ENCODE measurements around the gene OR10R2.
A peak's percentile ranks its signal among the peaks of the same experiment; 100 is the strongest.

OR10R2 gene

DNA sequence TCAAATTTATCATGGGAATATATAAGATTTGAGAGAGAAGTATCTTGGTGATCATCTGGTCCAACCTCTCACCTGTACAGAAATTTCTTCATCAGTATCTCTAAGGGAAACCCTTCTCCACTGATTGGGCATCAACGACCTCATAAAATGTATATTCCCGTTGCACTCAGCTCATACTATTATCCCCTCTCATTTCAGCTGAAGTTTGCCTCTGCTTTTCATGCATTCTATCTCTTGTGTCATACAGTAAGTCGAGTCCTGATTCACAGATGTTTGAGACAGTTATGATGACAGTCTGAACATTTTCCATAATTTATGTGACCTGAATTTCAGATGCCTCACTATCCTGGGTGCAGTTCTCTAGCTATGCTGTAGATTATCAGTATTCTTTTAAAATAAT is 21.0 kb downstream of the OR10R2 start:
- Histone ChIP-seq H3K9me3 (ENCODE audit: control insufficient read depth, low read length) (no peaks in the 10 kb centered on the region), H3K36me3 (ENCODE audit: control insufficient read depth, insufficient read depth, low read length, severe bottlenecking) (no peaks in the 10 kb centered on the region), H3K4me3 (ENCODE audit: low read length) (no peak overlapping the region), H3K9ac (ENCODE audit: low read length) (no peak overlapping the region), H3K27me3 (replicated peaks; ENCODE audit: control insufficient read depth, insufficient read depth, low read length) (peaks cover 8% of the 10 kb centered on the region), H3K4me1 (ENCODE audit: control insufficient read depth, insufficient read depth, low read length) (no peaks in the 10 kb centered on the region)
- DNase-seq (ENCODE audit: low read depth) = no peak

GRCh38 chr1:158494796-158495195 is 22.8 kb downstream of the OR10R2 start:
- H3K9ac ChIP-seq (ENCODE audit: low read length) = no peak overlapping the region
- no peak overlapping the region for H3K4me3 ChIP-seq (ENCODE audit: low read length)
- H3K36me3 ChIP-seq (ENCODE audit: control insufficient read depth, insufficient read depth, low read length, severe bottlenecking) = no peaks in the 10 kb centered on the region
- no peaks in the 10 kb centered on the region for H3K9me3 ChIP-seq (ENCODE audit: control insufficient read depth, low read length)
- H3K27me3 ChIP-seq (replicated peaks; ENCODE audit: control insufficient read depth, insufficient read depth, low read length) = peaks cover 8% of the 10 kb centered on the region
- no peaks in the 10 kb centered on the region for H3K4me1 ChIP-seq (ENCODE audit: control insufficient read depth, insufficient read depth, low read length)
- DNase-seq (ENCODE audit: low read depth) = no peak

DNA sequence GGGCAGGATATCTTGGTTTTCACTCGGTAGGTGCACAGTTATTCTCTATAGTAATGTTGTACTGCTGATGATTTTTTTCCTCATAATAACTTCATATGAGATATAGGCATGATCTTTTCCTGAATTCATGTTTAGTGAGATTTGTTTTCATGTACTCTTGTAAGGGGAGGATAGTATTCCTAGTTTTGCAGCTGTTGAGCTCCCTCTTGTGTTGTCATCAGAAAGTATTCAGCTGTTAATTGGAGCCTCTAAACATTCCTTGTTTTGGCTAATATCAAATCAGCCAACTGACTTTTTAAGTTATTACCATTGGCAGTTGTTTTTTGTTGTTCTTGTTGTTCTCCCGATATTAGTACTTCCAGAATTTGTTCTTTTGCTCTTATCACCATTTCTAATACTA is 24.4 kb downstream of the OR10R2 start:
- DNase-seq (ENCODE audit: low read depth) = no peak
- Histone ChIP-seq H3K9me3 (ENCODE audit: control insufficient read depth, low read length) (no peaks in the 10 kb centered on the region), H3K4me3 (ENCODE audit: low read length) (no peak overlapping the region), H3K9ac (ENCODE audit: low read length) (no peak overlapping the region), H3K4me1 (ENCODE audit: control insufficient read depth, insufficient read depth, low read length) (no peaks in the 10 kb centered on the region), H3K36me3 (ENCODE audit: control insufficient read depth, insufficient read depth, low read length, severe bottlenecking) (no peaks in the 10 kb centered on the region), H3K27me3 (replicated peaks; ENCODE audit: control insufficient read depth, insufficient read depth, low read length) (peaks cover 8% of the 10 kb centered on the region)

DNA sequence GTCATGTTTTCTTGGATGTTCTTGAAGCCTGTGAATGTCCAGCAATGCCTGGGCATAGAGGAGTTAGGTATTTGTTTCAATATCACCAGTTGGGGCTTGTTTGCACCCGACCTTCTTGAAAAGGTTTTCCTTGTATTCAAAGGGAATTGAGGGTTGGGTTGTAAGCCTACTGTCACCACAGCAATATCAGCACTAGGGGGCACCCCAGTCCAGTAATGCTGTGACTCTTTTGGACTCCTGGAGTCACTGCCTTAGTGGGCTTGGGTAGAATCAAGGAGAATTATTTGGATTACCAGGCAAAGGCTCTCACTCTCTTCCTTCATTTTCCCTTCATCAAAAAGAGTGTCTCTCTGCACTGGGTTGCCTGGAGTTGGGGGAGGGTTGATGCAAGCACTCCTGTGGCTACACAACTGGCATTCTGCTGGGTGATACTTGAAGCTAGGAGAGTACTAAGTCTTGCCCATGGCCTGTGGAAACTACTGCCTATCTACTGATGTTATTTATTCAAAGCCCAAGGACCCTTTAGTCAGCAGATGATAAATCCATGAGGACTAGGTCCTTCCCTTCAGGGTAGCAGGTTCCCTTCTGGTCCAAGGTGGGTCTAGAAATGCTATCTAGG is 34.5 kb downstream of the OR10R2 start:
- H3K9me3 ChIP-seq (ENCODE audit: control insufficient read depth, low read length) = no peaks in the 10 kb centered on the region
- DNase-seq (ENCODE audit: low read depth) = peak; percentile 3
- no peaks in the 10 kb centered on the region for H3K36me3 ChIP-seq (ENCODE audit: control insufficient read depth, insufficient read depth, low read length, severe bottlenecking)
- no peak overlapping the region for H3K9ac ChIP-seq (ENCODE audit: low read length)
- no peak overlapping the region for H3K4me3 ChIP-seq (ENCODE audit: low read length)
- no peaks in the 10 kb centered on the region for H3K27me3 ChIP-seq (replicated peaks; ENCODE audit: control insufficient read depth, insufficient read depth, low read length)
- H3K4me1 ChIP-seq (ENCODE audit: control insufficient read depth, insufficient read depth, low read length) = peaks cover 3% of the 10 kb centered on the region

DNA sequence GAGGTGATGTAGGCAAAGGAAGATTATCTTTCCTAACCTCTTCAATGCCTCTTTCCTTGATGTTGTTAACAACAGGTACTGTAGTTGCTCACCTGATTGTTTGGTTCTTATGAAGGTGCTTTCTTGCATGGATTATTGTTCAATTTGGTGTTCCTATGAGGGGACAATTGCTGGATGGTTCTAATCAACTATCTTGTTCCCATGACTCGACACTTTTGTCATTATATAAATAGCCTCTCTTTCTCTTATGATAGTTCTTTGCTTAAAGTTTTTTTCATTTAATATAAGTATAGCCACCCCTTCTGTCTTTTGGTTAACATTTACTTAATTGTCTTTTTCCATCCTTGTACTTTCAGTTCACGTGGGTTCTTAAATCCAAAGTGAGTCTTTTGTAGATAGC is 35.5 kb downstream of the OR10R2 start:
- no peak for DNase-seq (ENCODE audit: low read depth)

GRCh38 chr1:158509471-158510156 is 37.6 kb downstream of the OR10R2 start:
- H3K4me1 ChIP-seq (ENCODE audit: control insufficient read depth, insufficient read depth, low read length) = no peaks in the 10 kb centered on the region
- no peak for DNase-seq (ENCODE audit: low read depth)
- H3K9ac ChIP-seq (ENCODE audit: low read length) = no peak overlapping the region
- no peaks in the 10 kb centered on the region for H3K36me3 ChIP-seq (ENCODE audit: control insufficient read depth, insufficient read depth, low read length, severe bottlenecking)
- no peaks in the 10 kb centered on the region for H3K9me3 ChIP-seq (ENCODE audit: control insufficient read depth, low read length)
- no peak overlapping the region for H3K4me3 ChIP-seq (ENCODE audit: low read length)
- H3K27me3 ChIP-seq (replicated peaks; ENCODE audit: control insufficient read depth, insufficient read depth, low read length) = peaks cover under 1% of the 10 kb centered on the region

More for the DNA sequence above, 35.5 kb downstream of the OR10R2 start:
- Histone ChIP-seq H3K9ac (ENCODE audit: low read length) (no peak overlapping the region), H3K36me3 (ENCODE audit: control insufficient read depth, insufficient read depth, low read length, severe bottlenecking) (no peaks in the 10 kb centered on the region), H3K4me3 (ENCODE audit: low read length) (no peak overlapping the region), H3K27me3 (replicated peaks; ENCODE audit: control insufficient read depth, insufficient read depth, low read length) (no peaks in the 10 kb centered on the region), H3K4me1 (ENCODE audit: control insufficient read depth, insufficient read depth, low read length) (peaks cover 3% of the 10 kb centered on the region), H3K9me3 (ENCODE audit: control insufficient read depth, low read length) (no peaks in the 10 kb centered on the region)

GRCh38 chr1:158516966-158517365 is 44.9 kb downstream of the OR10R2 start:
- Histone ChIP-seq H3K9me3 (ENCODE audit: control insufficient read depth, low read length) (peaks cover 4% of the 10 kb centered on the region), H3K9ac (ENCODE audit: low read length) (no peak overlapping the region), H3K36me3 (ENCODE audit: control insufficient read depth, insufficient read depth, low read length, severe bottlenecking) (no peaks in the 10 kb centered on the region), H3K4me1 (ENCODE audit: control insufficient read depth, insufficient read depth, low read length) (no peaks in the 10 kb centered on the region), H3K4me3 (ENCODE audit: low read length) (no peak overlapping the region), H3K27me3 (replicated peaks; ENCODE audit: control insufficient read depth, insufficient read depth, low read length) (peaks cover 5% of the 10 kb centered on the region)
- no peak for DNase-seq (ENCODE audit: low read depth)

DNA sequence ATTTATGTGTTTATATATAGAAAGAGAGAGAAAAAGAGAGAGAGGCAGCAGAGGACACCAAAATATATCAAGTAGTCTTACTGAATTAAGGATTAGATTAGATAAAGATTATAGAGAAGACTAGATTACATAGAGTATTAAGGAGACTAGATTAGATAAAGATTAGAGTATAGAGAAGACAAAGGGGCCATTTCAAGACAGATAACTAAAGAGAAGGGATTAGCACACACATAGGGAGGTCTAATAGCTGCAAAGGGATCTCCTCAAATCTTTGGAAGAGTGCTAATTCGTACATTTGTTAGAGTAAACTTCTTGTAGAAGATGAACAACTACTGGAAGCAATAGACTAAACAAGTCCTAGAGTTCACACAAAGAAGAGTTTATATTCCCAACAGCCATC is 48.0 kb downstream of the OR10R2 start:
- DNase-seq (ENCODE audit: low read depth) = no peak
- Histone ChIP-seq H3K4me1 (ENCODE audit: control insufficient read depth, insufficient read depth, low read length) (no peaks in the 10 kb centered on the region), H3K27me3 (replicated peaks; ENCODE audit: control insufficient read depth, insufficient read depth, low read length) (peaks cover 5% of the 10 kb centered on the region), H3K9ac (ENCODE audit: low read length) (no peak overlapping the region), H3K36me3 (ENCODE audit: control insufficient read depth, insufficient read depth, low read length, severe bottlenecking) (no peaks in the 10 kb centered on the region), H3K4me3 (ENCODE audit: low read length) (no peak overlapping the region), H3K9me3 (ENCODE audit: control insufficient read depth, low read length) (peaks cover 8% of the 10 kb centered on the region)

GRCh38 chr1:158520955-158521665 is 49.1 kb downstream of the OR10R2 start:
- H3K27me3 ChIP-seq (replicated peaks; ENCODE audit: control insufficient read depth, insufficient read depth, low read length) = peaks cover 4% of the 10 kb centered on the region
- no peak overlapping the region for H3K4me3 ChIP-seq (ENCODE audit: low read length)
- peaks cover 8% of the 10 kb centered on the region for H3K9me3 ChIP-seq (ENCODE audit: control insufficient read depth, low read length)
- H3K4me1 ChIP-seq (ENCODE audit: control insufficient read depth, insufficient read depth, low read length) = no peaks in the 10 kb centered on the region
- H3K9ac ChIP-seq (ENCODE audit: low read length) = no peak overlapping the region
- no peaks in the 10 kb centered on the region for H3K36me3 ChIP-seq (ENCODE audit: control insufficient read depth, insufficient read depth, low read length, severe bottlenecking)
- no peak for DNase-seq (ENCODE audit: low read depth)

GRCh38 chr1:158521666-158522058 is 49.6 kb downstream of the OR10R2 start:
- Histone ChIP-seq H3K27me3 (replicated peaks; ENCODE audit: control insufficient read depth, insufficient read depth, low read length) (peaks cover 4% of the 10 kb centered on the region), H3K4me3 (ENCODE audit: low read length) (no peak overlapping the region), H3K4me1 (ENCODE audit: control insufficient read depth, insufficient read depth, low read length) (no peaks in the 10 kb centered on the region), H3K36me3 (ENCODE audit: control insufficient read depth, insufficient read depth, low read length, severe bottlenecking) (no peaks in the 10 kb centered on the region), H3K9me3 (ENCODE audit: control insufficient read depth, low read length) (peaks cover 8% of the 10 kb centered on the region), H3K9ac (ENCODE audit: low read length) (no peak overlapping the region)
- no peak for DNase-seq (ENCODE audit: low read depth)

GRCh38 chr1:158527190-158527815 is 55.3 kb downstream of the OR10R2 start:
- Histone ChIP-seq H3K9me3 (ENCODE audit: control insufficient read depth, low read length) (peaks cover 21% of the 10 kb centered on the region), H3K4me1 (ENCODE audit: control insufficient read depth, insufficient read depth, low read length) (no peaks in the 10 kb centered on the region), H3K36me3 (ENCODE audit: control insufficient read depth, insufficient read depth, low read length, severe bottlenecking) (no peaks in the 10 kb centered on the region), H3K9ac (ENCODE audit: low read length) (no peak overlapping the region), H3K4me3 (ENCODE audit: low read length) (no peak overlapping the region), H3K27me3 (replicated peaks; ENCODE audit: control insufficient read depth, insufficient read depth, low read length) (peaks cover 4% of the 10 kb centered on the region)
- DNase-seq (ENCODE audit: low read depth) = no peak

Measured in adipocyte (in vitro differentiated cells).